ENCODE measurements around the gene TRPC6. TPM values are rescaled to one million over a fixed set of nuclear protein-coding genes. Genes with fewer than 3 reads are reported as not detected.

The TRPC6 gene
- total RNA-seq, 1 donor from 2014 or later: 0.78 TPM

DNA sequence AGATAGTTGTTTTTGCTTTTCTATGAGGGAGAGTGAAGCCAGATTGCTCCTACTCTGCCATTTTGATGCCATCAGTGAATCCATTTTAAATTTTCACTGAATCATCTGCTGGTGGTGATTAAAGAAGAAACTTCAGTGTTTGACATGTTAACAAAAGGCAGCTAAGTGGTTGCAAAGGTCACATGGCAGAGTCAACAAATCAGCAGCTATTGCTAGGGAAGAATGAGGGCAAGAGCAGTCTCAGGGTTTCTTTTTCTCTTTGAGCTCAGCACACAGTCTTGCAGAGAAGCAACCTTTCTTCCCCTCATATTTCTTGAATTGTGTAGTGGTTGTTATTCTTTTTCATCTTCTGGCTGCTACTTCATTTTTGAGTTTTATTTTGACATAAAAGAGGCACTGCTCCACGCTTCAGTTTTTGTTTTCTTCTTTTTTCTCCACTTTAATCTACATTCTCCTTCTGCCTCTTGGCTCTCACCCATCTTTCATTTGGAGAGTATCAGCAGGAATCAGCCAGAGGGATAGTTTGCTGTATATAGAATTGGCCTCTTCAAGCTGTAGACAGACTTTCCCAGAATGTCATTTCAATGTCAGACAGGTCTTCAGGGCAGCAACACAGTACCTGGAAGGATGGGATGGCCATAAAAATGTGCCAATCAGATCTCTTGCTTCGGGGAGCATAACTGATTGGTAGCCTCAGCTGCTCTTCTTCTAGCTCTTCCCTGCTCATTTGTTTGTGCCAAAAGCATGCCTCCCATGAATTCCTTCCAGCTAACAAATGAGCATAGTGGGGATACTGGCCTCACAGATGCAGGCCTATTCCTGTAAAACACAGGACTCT, 153.9 kb downstream of the TRPC6 start:
- intact Hi-C loops (cut with DNase I): no loop called here
- DNase-seq (ENCODE audit: low spot score): no peak

DNA sequence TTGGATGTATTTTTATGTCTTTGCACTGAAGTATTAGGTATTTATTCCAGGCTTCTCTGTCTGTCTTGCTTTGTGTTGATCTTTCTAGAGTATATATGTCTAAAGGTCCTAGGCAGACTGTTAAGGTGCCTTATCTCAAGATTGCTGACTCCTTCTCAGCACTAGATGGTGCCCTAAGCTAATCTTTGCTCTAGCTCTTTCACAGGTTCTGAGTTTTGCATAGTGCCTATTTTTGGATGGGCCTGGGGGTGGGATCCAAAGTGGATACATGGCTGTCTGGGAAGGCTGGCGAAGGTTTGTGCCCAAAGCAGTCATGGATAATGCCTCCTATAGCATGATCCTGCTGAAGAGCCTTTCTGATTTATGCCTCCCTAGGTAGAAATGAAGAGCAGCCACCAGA, 154.9 kb downstream of the TRPC6 start:
- intact Hi-C loops (cut with DNase I): no loop called here
- DNase-seq (ENCODE audit: low spot score): no peak

DNA sequence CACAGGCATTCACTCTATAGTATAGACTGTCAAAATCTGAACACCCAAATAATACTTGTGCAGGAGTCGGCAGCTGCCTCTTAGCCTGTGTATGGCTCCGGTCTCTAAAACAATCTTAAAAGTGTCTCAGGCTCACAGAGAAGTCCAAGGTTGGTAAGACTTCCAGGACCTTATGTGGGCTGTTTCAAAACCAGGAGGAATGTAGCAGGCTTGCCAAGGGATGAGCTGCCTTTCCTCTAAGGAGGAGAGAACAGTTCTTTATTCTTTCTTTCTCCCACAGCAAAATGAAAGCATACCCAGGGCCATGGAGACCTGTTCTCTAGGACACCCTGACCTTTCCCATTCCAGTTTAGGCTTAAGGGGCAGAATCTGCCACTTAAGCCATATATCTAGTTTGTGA, 176.5 kb downstream of the TRPC6 start:
- no peak for DNase-seq (ENCODE audit: low spot score)
- intact Hi-C loops (cut with DNase I): no loop called here

Small RNA genes within 50 kb of the gene (microRNA-seq; reads per million reads assigned to microRNA genes)
- not detected for gene MIR3920

Data from cardiac septum (tissue), 1 donor.